ENCODE measurements around the gene MCC. TPM values are rescaled to one million over a fixed set of nuclear protein-coding genes. Genes with fewer than 3 reads are reported as not detected.

The MCC gene
- total RNA-seq, 4 donors from 2014 or later: 17.1 to 90.7 (median 40.1) TPM

DNA sequence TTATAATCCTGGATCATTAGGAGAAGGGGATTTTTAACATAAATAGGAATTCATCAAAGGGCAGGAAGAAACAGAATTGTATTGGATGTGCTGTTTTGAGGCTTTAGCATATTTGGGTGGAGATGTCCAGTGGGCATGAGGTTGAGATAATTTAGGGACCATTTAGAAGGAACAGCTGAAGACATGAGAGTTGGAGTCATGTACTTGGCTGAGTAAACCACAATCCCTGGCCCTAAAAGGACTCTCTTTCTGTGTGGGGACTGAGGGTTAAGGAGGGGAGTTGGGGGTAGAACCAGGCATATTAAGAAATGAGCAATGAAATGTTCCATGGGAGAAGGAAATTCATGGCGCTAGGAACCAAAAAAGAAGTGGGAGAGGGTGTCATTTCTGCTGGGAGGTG, 450.1 kb downstream of the MCC start:
- no peaks in the 10 kb centered on the region for H3K36me3 ChIP-seq
- H3K9me3 ChIP-seq: no peaks in the 10 kb centered on the region
- no peaks in the 10 kb centered on the region for H3K4me1 ChIP-seq

DNA sequence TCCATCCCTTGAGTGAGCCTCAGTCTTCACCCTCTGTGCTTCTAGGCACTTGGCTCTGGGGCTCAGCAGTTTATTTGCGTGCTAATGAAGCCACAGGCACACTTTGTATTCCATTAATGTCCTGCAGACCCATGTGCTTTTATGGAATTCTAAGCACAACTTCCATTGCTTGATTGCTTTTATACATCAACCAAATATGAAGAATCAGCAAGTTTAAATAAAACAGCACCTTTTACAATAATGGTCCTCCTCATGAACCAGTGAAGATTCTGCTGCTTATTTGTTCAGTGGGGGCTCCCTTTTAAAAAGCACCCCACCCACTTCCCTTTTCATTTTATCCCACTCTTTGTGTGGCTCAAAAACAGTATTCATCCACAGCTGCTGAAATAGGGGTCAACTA, 451.4 kb downstream of the MCC start:
- intact Hi-C loops (cut with DNase I; ENCODE audit: low total_unique reads): no loop called here
- DNase-seq: no peak

More for the DNA sequence above, 450.1 kb downstream of the MCC start:
- H3K27ac ChIP-seq: no peak overlapping the region
- intact Hi-C loops (cut with DNase I; ENCODE audit: low total_unique reads): no loop called here
- H3K27me3 ChIP-seq: no peaks in the 10 kb centered on the region
- DNase-seq: no peak
- H3K4me3 ChIP-seq: no peak overlapping the region
- TF ChIP-seq, protein P1, sequence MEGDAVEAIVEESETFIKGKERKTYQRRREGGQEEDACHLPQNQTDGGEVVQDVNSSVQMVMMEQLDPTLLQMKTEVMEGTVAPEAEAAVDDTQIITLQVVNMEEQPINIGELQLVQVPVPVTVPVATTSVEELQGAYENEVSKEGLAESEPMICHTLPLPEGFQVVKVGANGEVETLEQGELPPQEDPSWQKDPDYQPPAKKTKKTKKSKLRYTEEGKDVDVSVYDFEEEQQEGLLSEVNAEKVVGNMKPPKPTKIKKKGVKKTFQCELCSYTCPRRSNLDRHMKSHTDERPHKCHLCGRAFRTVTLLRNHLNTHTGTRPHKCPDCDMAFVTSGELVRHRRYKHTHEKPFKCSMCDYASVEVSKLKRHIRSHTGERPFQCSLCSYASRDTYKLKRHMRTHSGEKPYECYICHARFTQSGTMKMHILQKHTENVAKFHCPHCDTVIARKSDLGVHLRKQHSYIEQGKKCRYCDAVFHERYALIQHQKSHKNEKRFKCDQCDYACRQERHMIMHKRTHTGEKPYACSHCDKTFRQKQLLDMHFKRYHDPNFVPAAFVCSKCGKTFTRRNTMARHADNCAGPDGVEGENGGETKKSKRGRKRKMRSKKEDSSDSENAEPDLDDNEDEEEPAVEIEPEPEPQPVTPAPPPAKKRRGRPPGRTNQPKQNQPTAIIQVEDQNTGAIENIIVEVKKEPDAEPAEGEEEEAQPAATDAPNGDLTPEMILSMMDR (IDR thresholded peaks at IDR 0.05): no peak
- TF ChIP-seq POLR2A (IDR thresholded peaks at IDR 0.05): no peak

GRCh38 chr5:113036321-113036720, 451.9 kb downstream of the MCC start:
- Histone ChIP-seq H3K27me3 (no peaks in the 10 kb centered on the region), H3K9me3 (no peaks in the 10 kb centered on the region), H3K4me1 (no peaks in the 10 kb centered on the region), H3K4me3 (no peak overlapping the region), H3K36me3 (no peaks in the 10 kb centered on the region), H3K27ac (no peak overlapping the region)
- intact Hi-C loops (cut with DNase I; ENCODE audit: low total_unique reads): no loop called here
- no peak for DNase-seq
- TF ChIP-seq POLR2A (IDR thresholded peaks at IDR 0.05): no peak
- TF ChIP-seq, protein P1 (IDR thresholded peaks at IDR 0.05): no peak

More for the DNA sequence above, 451.4 kb downstream of the MCC start:
- no peak overlapping the region for H3K4me3 ChIP-seq
- TF ChIP-seq, protein P1 (IDR thresholded peaks at IDR 0.05): no peak
- no peak for TF ChIP-seq POLR2A (IDR thresholded peaks at IDR 0.05)
- no peaks in the 10 kb centered on the region for H3K9me3 ChIP-seq
- H3K4me1 ChIP-seq: no peaks in the 10 kb centered on the region
- H3K36me3 ChIP-seq: no peaks in the 10 kb centered on the region
- H3K27ac ChIP-seq: no peak overlapping the region
- no peaks in the 10 kb centered on the region for H3K27me3 ChIP-seq

- Histone ChIP-seq H3K36me3 (no peaks in the 10 kb centered on the region), H3K4me3 (no peak overlapping the region), H3K9me3 (no peaks in the 10 kb centered on the region), H3K27me3 (no peaks in the 10 kb centered on the region), H3K4me1 (no peaks in the 10 kb centered on the region), H3K27ac (no peak overlapping the region)
- TF ChIP-seq POLR2A (IDR thresholded peaks at IDR 0.05): no peak
- TF ChIP-seq, protein P1 (IDR thresholded peaks at IDR 0.05): no peak
- intact Hi-C loops (cut with DNase I; ENCODE audit: low total_unique reads): no loop called here
- no peak for DNase-seq
These were observed 453.2 kb downstream of the MCC start for GRCh38 chr5:113035096-113035495.

DNA sequence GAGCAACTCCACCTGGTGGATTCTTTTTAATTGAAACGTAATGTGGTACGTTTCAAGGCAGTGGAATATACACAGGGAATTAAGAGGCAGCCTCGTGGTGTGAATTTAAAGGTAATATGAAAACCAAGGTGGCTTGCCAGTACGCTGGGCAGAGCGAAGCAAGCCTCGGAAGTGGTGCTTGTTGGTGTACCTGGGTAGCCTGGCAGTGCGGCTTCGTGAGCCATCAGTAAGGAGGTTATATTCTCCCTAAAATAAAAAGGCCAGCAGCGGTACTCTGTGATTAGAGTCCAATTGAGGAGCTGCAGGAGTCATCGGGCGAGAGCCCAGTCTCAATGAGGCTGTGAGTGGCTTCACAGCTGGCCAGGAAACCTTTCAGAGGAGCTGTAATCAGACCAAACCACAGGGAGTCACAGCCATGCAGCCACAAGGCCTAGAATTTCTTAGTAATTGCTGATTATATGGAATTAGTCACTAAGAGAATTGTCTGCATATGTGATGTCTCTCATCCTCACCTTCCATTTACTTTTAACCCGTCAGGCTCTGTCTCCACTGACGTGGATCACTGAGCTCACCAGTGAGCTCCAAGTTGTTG, 454.0 kb downstream of the MCC start:
- Histone ChIP-seq H3K4me3 (no peak overlapping the region), H3K36me3 (no peaks in the 10 kb centered on the region), H3K4me1 (no peaks in the 10 kb centered on the region), H3K27me3 (no peaks in the 10 kb centered on the region), H3K27ac (no peak overlapping the region), H3K9me3 (no peaks in the 10 kb centered on the region)
- DNase-seq: no peak
- TF ChIP-seq, protein P1 (IDR thresholded peaks at IDR 0.05): no peak
- no peak for TF ChIP-seq POLR2A (IDR thresholded peaks at IDR 0.05)
- intact Hi-C loops (cut with DNase I; ENCODE audit: low total_unique reads): no loop called here

Measured in uterus (tissue), 4 donors.